GM12878 (cell line): ENCODE measurements around the gene CCDC97. TPM values are rescaled to one million over a fixed set of nuclear protein-coding genes. Genes with fewer than 3 reads are reported as not detected.

ENCODE experiments used
- ATAC-seq: fragments of 200-7000 bp; cut with Tn5 transposase; 3 replicates; pipeline ENCODE4 v1.9.1; 2020; ENCODE audit warnings: mild to moderate bottlenecking, moderate library complexity
- BruUV-seq: library from RNA; stranded (reverse); fragments of 400-500 nt; replicated peaks from 2 replicates; lab custom pipeline; 2021; lab: Mats Ljungman, UMichigan
- CTCF ChIA-PET: fragments of 300-600 bp; sonication (Branson Sonifier 250); formaldehyde crosslinking; extraction: SDS; loops from one replicate; lab custom pipeline; 2021; ENCODE audit warnings: inconsistent platforms; lab: Yijun Ruan, JAX
- POLR2A ChIA-PET: fragments of 350-600 bp; formaldehyde crosslinking; extraction: SDS; loops from one replicate; lab custom pipeline; 2021; ENCODE audit warnings: inconsistent platforms; lab: Charles Lee
- RAD21 ChIA-PET: fragments of 300-600 bp; sonication (Branson Sonifier 250); formaldehyde crosslinking; loops from one replicate; lab custom pipeline; 2023; ENCODE audit warnings: antibody characterized with exemption; ENCODE audit not compliant: unreplicated experiment; lab: Charles Lee
- SMC1A ChIA-PET: fragments of 300-600 bp; sonication (Branson Sonifier 250); formaldehyde crosslinking; loops from one replicate; lab custom pipeline; 2023; ENCODE audit not compliant: unreplicated experiment, uncharacterized antibody; lab: Charles Lee
- DNase-seq: peaks from one replicate; pipeline ENCODE4 v3.0.0-alpha.2; 2011; ENCODE audit warnings: low read depth, low spot score
- FAIRE-seq: peaks from 3 replicates; lab custom pipeline; 2011; peaks lifted over from hg19 to GRCh38; lab: Jason Lieb, UNC
- H2AFZ ChIP-seq: 2 replicates; pipeline ENCODE4 v1.6.0; 2011; ENCODE audit warnings: low read depth, low read length, control low read depth; ENCODE audit not compliant: control insufficient read depth
- H3K27ac ChIP-seq: 2 replicates; pipeline ENCODE4 v1.5.1; 2011; ENCODE audit warnings: control low read depth; ENCODE audit not compliant: control insufficient read depth, insufficient read depth
- H3K27me3 ChIP-seq, 2 experiments: replicated peaks in 1 of 2; 2 replicates each; pipeline versions ENCODE4 v1.6.0 to v1.6.1; 2011; ENCODE audit warnings: low read length in 1 of 2; ENCODE audit not compliant: control insufficient read depth in 2 of 2, insufficient read depth in 2 of 2
- H3K36me3 ChIP-seq, 2 experiments: 2 replicates each; pipeline ENCODE4 v1.5.1; 2011; ENCODE audit warnings: low read length in 1 of 2; ENCODE audit not compliant: control insufficient read depth in 2 of 2, insufficient read depth in 2 of 2
- H3K4me1 ChIP-seq: 2 replicates; pipeline ENCODE4 v1.6.1; 2011; ENCODE audit warnings: mild to moderate bottlenecking, low read length, moderate library complexity, mixed read lengths; ENCODE audit not compliant: control insufficient read depth, insufficient read depth
- H3K4me2 ChIP-seq: 2 replicates; pipeline ENCODE4 v1.6.0; 2011; ENCODE audit warnings: control low read depth; ENCODE audit not compliant: control insufficient read depth, insufficient read depth
- H3K4me3 ChIP-seq: fragments of 200-600 bp; sonication (generic); 2 replicates; pipeline ENCODE4 v1.5.1; 2016
- H3K79me2 ChIP-seq: 2 replicates; pipeline ENCODE4 v1.6.0; 2011; ENCODE audit warnings: low read length; ENCODE audit not compliant: control insufficient read depth, insufficient read depth
- H3K9ac ChIP-seq: 2 replicates; pipeline ENCODE4 v1.8.0; 2011; ENCODE audit warnings: low read length, control low read depth, mixed read lengths; ENCODE audit not compliant: control insufficient read depth, insufficient read depth
- H3K9me3 ChIP-seq: replicated peaks from 3 replicates; pipeline ENCODE4 v1.5.1; 2011; ENCODE audit warnings: mild to moderate bottlenecking, low read length; ENCODE audit not compliant: control insufficient read depth, insufficient read depth
- H4K20me1 ChIP-seq: 2 replicates; pipeline ENCODE4 v1.6.0; 2011; ENCODE audit not compliant: control insufficient read depth, insufficient read depth
- CHD2 ChIP-seq: IDR thresholded peaks from 2 replicates; pipeline ENCODE4 v1.6.1; 2011; ENCODE audit warnings: low read depth, low read length, improper control_type of control experiment, borderline replicate concordance
- CREM ChIP-seq: IDR thresholded peaks from 2 replicates; pipeline ENCODE4 v1.6.1; 2014; ENCODE audit warnings: antibody characterized with exemption, low read depth
- EED ChIP-seq: sonication (generic); IDR thresholded peaks from 2 replicates; pipeline ENCODE4 v1.6.1; 2016; ENCODE audit warnings: antibody characterized with exemption, low read depth
- EGR1 ChIP-seq, 2 experiments: IDR thresholded peaks; 1 replicate in 1 of 2; 2 replicates in 1 of 2; pipeline ENCODE4 v1.6.1; 2011 to 2012; ENCODE audit warnings: low read depth in 2 of 2, low read length in 2 of 2, borderline replicate concordance in 1 of 2, mild to moderate bottlenecking in 1 of 2, moderate library complexity in 1 of 2
- EZH2 ChIP-seq: IDR thresholded peaks from 2 replicates; pipeline ENCODE4 v1.6.1; 2012; ENCODE audit warnings: low read depth, mild to moderate bottlenecking, control low read depth, inconsistent platforms, low read length, borderline replicate concordance; ENCODE audit not compliant: control insufficient read depth
- HDAC6 ChIP-seq: fragments of 200-600 bp; sonication (generic); IDR thresholded peaks from one replicate; pipeline ENCODE4 v1.8.0; 2017; ENCODE audit warnings: antibody characterized with exemption; ENCODE audit not compliant: unreplicated experiment
- IRF3 ChIP-seq: fragments of 450-650 bp; IDR thresholded peaks from 2 replicates; pipeline ENCODE4 v1.6.1; 2014; ENCODE audit warnings: mild to moderate bottlenecking
- KLF5 ChIP-seq: fragments of 450-650 bp; IDR thresholded peaks from 2 replicates; pipeline ENCODE4 v1.6.1; 2014; ENCODE audit warnings: mild to moderate bottlenecking; ENCODE audit not compliant: partially characterized antibody
- MEF2A ChIP-seq: IDR thresholded peaks from 2 replicates; pipeline ENCODE4 v1.6.1; 2011; ENCODE audit warnings: low read depth, mild to moderate bottlenecking, low read length, moderate library complexity; ENCODE audit not compliant: insufficient read depth
- PAX5 ChIP-seq: IDR thresholded peaks from 2 replicates; pipeline ENCODE4 v1.6.1; 2011; ENCODE audit warnings: low read depth, low read length, borderline replicate concordance
- RAD21 ChIP-seq: IDR thresholded peaks from 2 replicates; pipeline ENCODE4 v1.6.1; 2011; ENCODE audit warnings: mild to moderate bottlenecking, low read depth, low read length, moderate library complexity; ENCODE audit not compliant: insufficient read depth
- SPI1 ChIP-seq: IDR thresholded peaks from 2 replicates; pipeline ENCODE4 v1.6.1; 2011; ENCODE audit warnings: low read depth, mild to moderate bottlenecking, low read length, moderate library complexity, borderline replicate concordance; ENCODE audit not compliant: insufficient read depth
- WGBS: methylation state at CpG from one replicate; pipeline ENCODE4 v1.1.6; 2016; ENCODE audit warnings: low lambda C conversion rate; ENCODE audit not compliant: insufficient replicate concordance, insufficient coverage; ENCODE audit errors: missing lambda C conversion rate; 5-methylcytosine and 5-hydroxymethylcytosine counted together
- in situ Hi-C: fragments of 300-500 bp; cut with MboI; formaldehyde crosslinking; loops from 9 replicates; pipeline ENCODE4 v1.14.3; 2018; ENCODE audit warnings: mixed read lengths
- intact Hi-C: fragments of 100-400 bp; cut with micrococcal nuclease; formaldehyde crosslinking; loops from one replicate; pipeline ENCODE4 v1.14.2; 2022; ENCODE audit not compliant: unreplicated experiment
- polyA plus RNA-seq, 11 experiments: library from polyadenylated mRNA; depleted of rRNA in 4 of 11; unstranded in 6 of 11; stranded (reverse) in 5 of 11; fragments of >200 nt; fragmentation: Nextera tagmentation in 4 of 11; fragmentation: Illumina TruSeq in 1 of 11; extraction: Ambion mirVana in 4 of 11; extraction: Trizol in 1 of 11; gene quantifications; 1 replicate in 1 of 11; 2 replicates in 10 of 11; pipeline versions ENCODE4 v1.2.1 to v1.2.3, GENCODE V29; 2011 to 2016; ENCODE audit warnings: inconsistent platforms in 2 of 11, missing spikeins in 2 of 11, low read depth in 1 of 11
- total RNA-seq, 4 experiments: library from RNA; depleted of rRNA in 3 of 4; stranded (reverse); fragments of >200 nt in 3 of 4; fragmentation: Illumina TruSeq in 1 of 4; extraction: Trizol in 1 of 4; gene quantifications; 2 replicates each; pipeline versions ENCODE4 v1.2.1 to v1.2.3, GENCODE V29; 2013 to 2021
- TF ChIP-seq, protein P1 (sequence below): IDR thresholded peaks from 2 replicates; pipeline ENCODE4 v1.6.1; 2012; ENCODE audit warnings: mild to moderate bottlenecking, low read depth, low read length
- TF ChIP-seq, protein P2 (sequence below): IDR thresholded peaks from 2 replicates; pipeline ENCODE4 v1.6.1; 2011; ENCODE audit warnings: low read depth, low read length, improper control_type of control experiment, borderline replicate concordance

The CCDC97 gene
- total and polyA plus RNA-seq, 10 of the 15 experiments (the other 5 are each of a cell fraction or from before 2014, with no cell fraction given): 1.8 to 34.1 (median 18.8) TPM

GRCh38 chr19:41311613-41312012 lies 1.6 kb downstream of the CCDC97 start:
- Histone ChIP-seq H3K27me3 (no peaks in the 10 kb centered on the region), H3K79me2 (peaks cover 35% of the 10 kb centered on the region), H3K27ac (no peak overlapping the region), H3K36me3 (peaks cover 8% of the 10 kb centered on the region in 2 experiments), H4K20me1 (no peaks in the 10 kb centered on the region), H3K4me2 (peak overlapping the region; percentile 88), H3K9me3 (no peaks in the 10 kb centered on the region), H2AFZ (no peak overlapping the region), H3K4me1 (peaks cover 28% of the 10 kb centered on the region), H3K4me3 (peak overlapping the region; percentile 98; the same call in 1 of the 2 replicates), H3K9ac (no peak overlapping the region)
- SMC1A ChIA-PET: interaction anchor here (0.7 kb wide), 1 partner anchor 35 kb away, joined by 8 read pairs; no protein-coding TSS in a partner anchor
- DNase-seq (no peak), FAIRE-seq (no peak), ATAC-seq (no peak)
- RAD21 ChIA-PET: interaction anchor here (0.9 to 4.8 kb wide), 2 partner anchors 47 to 237 kb away, joined by 3 to 42 read pairs; partner anchors contain the start of gene HNRNPUL1
- in situ Hi-C loops: loop anchor here (5.0 kb wide), 1 partner anchor 109 kb away; no protein-coding TSS in a partner anchor
- intact Hi-C loops: loop anchor here (5.0 kb wide), 1 partner anchor 41 kb away; the partner anchor contains the start of gene TGFB1
- BruUV-seq: no TSS peak
- POLR2A ChIA-PET: no interaction called here
- WGBS: 92% methylated on average over 8 of the region's 8 CpGs
- TF ChIP-seq SPI1: no peak
- TF ChIP-seq KLF5: no peak
- TF ChIP-seq PAX5: no peak
- TF ChIP-seq, protein P1, sequence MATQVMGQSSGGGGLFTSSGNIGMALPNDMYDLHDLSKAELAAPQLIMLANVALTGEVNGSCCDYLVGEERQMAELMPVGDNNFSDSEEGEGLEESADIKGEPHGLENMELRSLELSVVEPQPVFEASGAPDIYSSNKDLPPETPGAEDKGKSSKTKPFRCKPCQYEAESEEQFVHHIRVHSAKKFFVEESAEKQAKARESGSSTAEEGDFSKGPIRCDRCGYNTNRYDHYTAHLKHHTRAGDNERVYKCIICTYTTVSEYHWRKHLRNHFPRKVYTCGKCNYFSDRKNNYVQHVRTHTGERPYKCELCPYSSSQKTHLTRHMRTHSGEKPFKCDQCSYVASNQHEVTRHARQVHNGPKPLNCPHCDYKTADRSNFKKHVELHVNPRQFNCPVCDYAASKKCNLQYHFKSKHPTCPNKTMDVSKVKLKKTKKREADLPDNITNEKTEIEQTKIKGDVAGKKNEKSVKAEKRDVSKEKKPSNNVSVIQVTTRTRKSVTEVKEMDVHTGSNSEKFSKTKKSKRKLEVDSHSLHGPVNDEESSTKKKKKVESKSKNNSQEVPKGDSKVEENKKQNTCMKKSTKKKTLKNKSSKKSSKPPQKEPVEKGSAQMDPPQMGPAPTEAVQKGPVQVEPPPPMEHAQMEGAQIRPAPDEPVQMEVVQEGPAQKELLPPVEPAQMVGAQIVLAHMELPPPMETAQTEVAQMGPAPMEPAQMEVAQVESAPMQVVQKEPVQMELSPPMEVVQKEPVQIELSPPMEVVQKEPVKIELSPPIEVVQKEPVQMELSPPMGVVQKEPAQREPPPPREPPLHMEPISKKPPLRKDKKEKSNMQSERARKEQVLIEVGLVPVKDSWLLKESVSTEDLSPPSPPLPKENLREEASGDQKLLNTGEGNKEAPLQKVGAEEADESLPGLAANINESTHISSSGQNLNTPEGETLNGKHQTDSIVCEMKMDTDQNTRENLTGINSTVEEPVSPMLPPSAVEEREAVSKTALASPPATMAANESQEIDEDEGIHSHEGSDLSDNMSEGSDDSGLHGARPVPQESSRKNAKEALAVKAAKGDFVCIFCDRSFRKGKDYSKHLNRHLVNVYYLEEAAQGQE: no peak
- TF ChIP-seq, protein P2, sequence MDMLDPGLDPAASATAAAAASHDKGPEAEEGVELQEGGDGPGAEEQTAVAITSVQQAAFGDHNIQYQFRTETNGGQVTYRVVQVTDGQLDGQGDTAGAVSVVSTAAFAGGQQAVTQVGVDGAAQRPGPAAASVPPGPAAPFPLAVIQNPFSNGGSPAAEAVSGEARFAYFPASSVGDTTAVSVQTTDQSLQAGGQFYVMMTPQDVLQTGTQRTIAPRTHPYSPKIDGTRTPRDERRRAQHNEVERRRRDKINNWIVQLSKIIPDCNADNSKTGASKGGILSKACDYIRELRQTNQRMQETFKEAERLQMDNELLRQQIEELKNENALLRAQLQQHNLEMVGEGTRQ: no peak
- TF ChIP-seq CREM: no peak
- no peak for TF ChIP-seq HDAC6
- TF ChIP-seq MEF2A: no peak
- no peak for TF ChIP-seq EGR1 (IDR thresholded peaks at IDR 0.05; ENCODE audit: borderline replicate concordance in 1 of 2, low read depth in 2 of 2, low read length in 2 of 2)
- no peak for TF ChIP-seq CHD2
- TF ChIP-seq EZH2: no peak
- no peak for TF ChIP-seq EED
- TF ChIP-seq IRF3: no peak
- no peak for TF ChIP-seq RAD21
- CTCF ChIA-PET: no interaction called here
